Pancreas (tissue), 10 donors: ENCODE measurements around the gene OCA2. TPM values are rescaled to one million over a fixed set of nuclear protein-coding genes. Genes with fewer than 3 reads are reported as not detected.

ENCODE experiments used
- ATAC-seq, 4 donors: fragments of 200-7000 bp; cut with Tn5 transposase; one replicate each; pipeline versions ENCODE4 v1.8.0 to v1.9.1; 2020; ENCODE audit warnings: mild to moderate bottlenecking in 4 of 4, moderate library complexity in 4 of 4
- DNase-seq, 6 donors: peaks; one replicate each; pipeline ENCODE4 v3.0.0-alpha.2; 2020
- FAIRE-seq: peaks from 2 replicates; lab custom pipeline; 2012; peaks lifted over from hg19 to GRCh38; lab: Jason Lieb, UNC
- H3K27ac ChIP-seq, 4 donors: fragments of 200-600 bp; sonication (generic); 1 replicate in 3 of 4; 2 replicates in 1 of 4; pipeline versions ENCODE4 v1.5.0 to v1.8.0; 2020
- H3K27me3 ChIP-seq, 4 donors: fragments of 200-600 bp; one replicate each; pipeline ENCODE4 v1.8.0; 2021
- H3K36me3 ChIP-seq, 3 donors: fragments of 200-600 bp; sonication (generic) in 1 of 3; one replicate each; pipeline versions ENCODE4 v1.5.0 to v1.8.0; 2020 to 2021
- H3K4me1 ChIP-seq, 3 donors: fragments of 200-600 bp; one replicate each; pipeline ENCODE4 v1.8.0; 2021
- H3K4me3 ChIP-seq, 4 donors: fragments of 200-600 bp; sonication (generic) in 2 of 4; one replicate each; pipeline versions ENCODE4 v1.5.0 to v1.8.0; 2020 to 2021
- H3K9me3 ChIP-seq, 4 donors: fragments of 200-600 bp; one replicate each; pipeline ENCODE4 v1.8.0; 2021
- WGBS, 2 donors: extraction: QIAGEN DNeasy Blood & Tissue Kit; methylation state at CpG; one replicate each; pipeline ENCODE4 v1.1.7; 2013; 5-methylcytosine and 5-hydroxymethylcytosine counted together
- intact Hi-C, 3 donors: fragments of 100-400 bp; cut with DNase I; formaldehyde crosslinking; loops; one replicate each; pipeline versions ENCODE4 v1.11.1 to v1.14.2; 2022
- polyA plus RNA-seq, 2 donors: library from polyadenylated mRNA; stranded (reverse); fragments of 200-250 nt; gene quantifications; one replicate each; pipeline ENCODE4 v1.2.3, GENCODE V29; 2013
- total RNA-seq, 6 donors: library from RNA; stranded (reverse); fragmentation: NEBNext Ultra II Directional in 4 of 6; extraction: Animal tissue kit (Norgen Biotek cat#: 25700) in 4 of 6; gene quantifications; one replicate each; pipeline versions ENCODE4 v1.2.1 to v1.2.4, GENCODE V29; 2021 to 2023
- TF ChIP-seq, protein P1 (sequence below), 4 donors: fragments of 200-600 bp; sonication (generic) in 3 of 4; IDR thresholded peaks; one replicate each; pipeline versions ENCODE4 v1.5.0 to v1.8.0; 2021; ENCODE audit warnings: antibody characterized with exemption in 4 of 4
- donor health status: healthy with polysubstance abuse.
- donor health status: DM: no; HTN: no; CAD: no; lungs with moderate emphysema.
- donor health status: DM: no; HTN: no; CAD: no.
- donor health status: control.
- donor health status: control.
- donor health status: Bipolar disorder and iron deficiency.
- donor health status: DM: yes; HTN: yes; CAD: no.
- donor health status: DM: no; HTN: no; CAD: no.
- donor health status: DM: no; HTN: no; CAD: no.
- donor health status: DM: yes; HTN: yes; CAD: no.

The OCA2 gene
- total and polyA plus RNA-seq, 8 donors = 0.12 to 0.31 (median 0.18) TPM; not detected in 4

DNA sequence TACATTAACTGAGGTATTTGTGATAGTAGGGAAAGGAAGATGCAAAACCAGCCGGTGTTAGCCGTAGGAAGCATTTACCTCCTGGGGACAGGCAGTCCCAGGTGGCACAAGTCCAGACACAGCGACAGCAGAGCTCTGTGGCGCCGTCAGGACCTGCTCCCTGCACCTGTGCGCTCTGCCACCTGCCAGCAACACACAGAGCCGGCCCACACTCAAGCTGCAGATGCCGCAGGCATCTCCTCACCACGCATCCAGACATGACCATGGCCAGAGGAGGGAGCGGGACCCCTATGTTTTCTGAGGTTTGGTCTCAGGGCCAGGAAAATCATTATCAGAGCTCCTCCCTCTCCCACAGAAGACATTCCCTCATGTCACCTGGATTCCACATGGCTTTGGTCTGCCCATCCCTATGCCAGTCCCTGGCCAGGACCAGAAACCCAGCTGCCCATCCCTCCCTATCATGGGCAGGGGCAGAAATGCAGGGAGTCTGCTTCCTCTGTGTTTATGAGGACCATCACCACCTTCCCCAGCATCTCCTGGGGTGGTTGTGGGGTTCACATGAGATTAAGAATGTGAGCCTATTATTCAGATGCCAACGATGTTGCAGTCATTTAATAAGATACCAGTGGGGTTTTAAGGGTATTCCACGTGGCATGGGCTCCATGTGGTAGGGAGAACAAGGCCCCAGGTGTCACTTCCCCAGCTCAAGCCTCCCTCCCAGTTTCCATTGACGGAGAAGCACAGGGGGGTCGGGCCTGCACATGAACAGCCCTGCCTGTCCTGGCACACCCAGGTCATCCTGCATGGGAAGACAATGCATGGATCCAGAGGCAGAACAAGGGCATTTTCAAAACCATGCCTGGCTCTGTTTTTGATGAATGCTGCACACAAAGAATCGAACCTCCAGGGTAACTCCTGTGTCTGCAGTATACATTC lies 251.1 kb downstream of the OCA2 start:
- Histone ChIP-seq H3K4me1 (no peaks in the 10 kb centered on the region), H3K27me3 (no peaks in the 10 kb centered on the region), H3K36me3 (no peaks in the 10 kb centered on the region), H3K27ac (no peak overlapping the region), H3K9me3 (no peaks in the 10 kb centered on the region), H3K4me3 (no peak overlapping the region)
- intact Hi-C loops = no loop called here
- WGBS, 2 donors = 74 to 84% methylated on average over 15 of the region's 15 CpGs
- ATAC-seq = no peak
- DNase-seq = peak in 1 of 6 donors; percentile 50
- no peak for FAIRE-seq
- TF ChIP-seq, protein P1, sequence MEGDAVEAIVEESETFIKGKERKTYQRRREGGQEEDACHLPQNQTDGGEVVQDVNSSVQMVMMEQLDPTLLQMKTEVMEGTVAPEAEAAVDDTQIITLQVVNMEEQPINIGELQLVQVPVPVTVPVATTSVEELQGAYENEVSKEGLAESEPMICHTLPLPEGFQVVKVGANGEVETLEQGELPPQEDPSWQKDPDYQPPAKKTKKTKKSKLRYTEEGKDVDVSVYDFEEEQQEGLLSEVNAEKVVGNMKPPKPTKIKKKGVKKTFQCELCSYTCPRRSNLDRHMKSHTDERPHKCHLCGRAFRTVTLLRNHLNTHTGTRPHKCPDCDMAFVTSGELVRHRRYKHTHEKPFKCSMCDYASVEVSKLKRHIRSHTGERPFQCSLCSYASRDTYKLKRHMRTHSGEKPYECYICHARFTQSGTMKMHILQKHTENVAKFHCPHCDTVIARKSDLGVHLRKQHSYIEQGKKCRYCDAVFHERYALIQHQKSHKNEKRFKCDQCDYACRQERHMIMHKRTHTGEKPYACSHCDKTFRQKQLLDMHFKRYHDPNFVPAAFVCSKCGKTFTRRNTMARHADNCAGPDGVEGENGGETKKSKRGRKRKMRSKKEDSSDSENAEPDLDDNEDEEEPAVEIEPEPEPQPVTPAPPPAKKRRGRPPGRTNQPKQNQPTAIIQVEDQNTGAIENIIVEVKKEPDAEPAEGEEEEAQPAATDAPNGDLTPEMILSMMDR (IDR thresholded peaks at IDR 0.05) = no peak

DNA sequence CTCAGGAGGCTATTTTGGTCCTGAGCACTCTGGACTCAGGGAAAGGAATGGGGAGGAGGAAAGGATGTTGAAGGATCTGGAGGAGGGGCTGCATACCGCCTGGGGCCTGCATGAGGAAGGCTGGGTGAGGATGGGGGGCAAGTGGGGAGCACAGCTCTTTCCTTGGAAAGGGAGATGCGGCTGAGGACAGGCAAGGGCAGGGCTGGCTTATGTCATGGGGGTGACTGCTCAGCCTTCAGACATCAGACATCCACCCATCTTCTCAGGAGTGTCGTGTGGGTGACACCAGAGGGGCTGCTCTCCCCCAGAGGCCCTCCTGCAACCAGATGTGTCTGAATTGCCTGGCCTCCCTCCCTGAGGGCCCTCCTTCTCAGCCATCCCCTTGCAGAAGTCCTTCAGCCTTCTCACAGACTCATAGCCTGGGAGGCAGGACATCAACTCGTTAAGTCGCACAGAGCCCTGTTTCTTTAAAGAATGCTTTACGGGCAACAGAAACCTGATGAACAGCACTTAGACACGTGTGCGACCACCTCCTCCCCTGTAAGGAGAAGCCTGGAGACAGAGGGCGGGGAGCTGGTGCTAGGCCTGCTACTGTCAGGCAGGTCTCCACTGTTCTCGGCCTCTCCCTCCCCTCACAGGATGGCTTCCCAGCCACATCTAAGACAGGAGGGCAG lies 252.3 kb downstream of the OCA2 start:
- no peaks in the 10 kb centered on the region for H3K27me3 ChIP-seq
- TF ChIP-seq, protein P1 (IDR thresholded peaks at IDR 0.05) = no peak
- H3K36me3 ChIP-seq = no peaks in the 10 kb centered on the region
- intact Hi-C loops = no loop called here
- no peak overlapping the region for H3K4me3 ChIP-seq
- H3K9me3 ChIP-seq = no peaks in the 10 kb centered on the region
- no peak overlapping the region for H3K27ac ChIP-seq
- no peak for FAIRE-seq
- no peak for DNase-seq
- WGBS, 2 donors = 70 to 75% methylated on average over 10 of the region's 10 CpGs
- H3K4me1 ChIP-seq = no peaks in the 10 kb centered on the region
- ATAC-seq = no peak

GRCh38 chr15:27845535-27846369 lies 253.4 kb downstream of the OCA2 start:
- FAIRE-seq (no peak), ATAC-seq (no peak), DNase-seq (no peak)
- H3K36me3 ChIP-seq = no peaks in the 10 kb centered on the region
- 69 to 81% methylated on average over 21 of the region's 21 CpGs for WGBS, 2 donors
- no peak overlapping the region for H3K27ac ChIP-seq
- no peaks in the 10 kb centered on the region for H3K9me3 ChIP-seq
- intact Hi-C loops = no loop called here
- H3K27me3 ChIP-seq = no peaks in the 10 kb centered on the region
- H3K4me3 ChIP-seq = no peak overlapping the region
- no peaks in the 10 kb centered on the region for H3K4me1 ChIP-seq
- TF ChIP-seq, protein P1 (IDR thresholded peaks at IDR 0.05) = no peak

GRCh38 chr15:27844018-27844666 lies 255.0 kb downstream of the OCA2 start:
- Histone ChIP-seq H3K4me3 (no peak overlapping the region), H3K27ac (no peak overlapping the region), H3K9me3 (no peaks in the 10 kb centered on the region), H3K36me3 (no peaks in the 10 kb centered on the region), H3K4me1 (no peaks in the 10 kb centered on the region), H3K27me3 (no peaks in the 10 kb centered on the region)
- intact Hi-C loops = no loop called here
- no peak for DNase-seq
- WGBS, 2 donors = 55 to 80% methylated on average over 13 of the region's 13 CpGs
- TF ChIP-seq, protein P1 (IDR thresholded peaks at IDR 0.05) = no peak
- no peak for ATAC-seq
- FAIRE-seq = no peak
